Stimulated activated CD4-positive, alpha-beta T cell treated with anti-CD3 and anti-CD28 coated beads, Interleukin-4, amount 100 ng/mL, for 1 hour (primary cell): ENCODE measurements around the gene PALD1.

ENCODE experiments used
- DNase-seq: peaks from one replicate; pipeline ENCODE4 v3.0.0-alpha.2; 2020

PALD1 gene

DNA sequence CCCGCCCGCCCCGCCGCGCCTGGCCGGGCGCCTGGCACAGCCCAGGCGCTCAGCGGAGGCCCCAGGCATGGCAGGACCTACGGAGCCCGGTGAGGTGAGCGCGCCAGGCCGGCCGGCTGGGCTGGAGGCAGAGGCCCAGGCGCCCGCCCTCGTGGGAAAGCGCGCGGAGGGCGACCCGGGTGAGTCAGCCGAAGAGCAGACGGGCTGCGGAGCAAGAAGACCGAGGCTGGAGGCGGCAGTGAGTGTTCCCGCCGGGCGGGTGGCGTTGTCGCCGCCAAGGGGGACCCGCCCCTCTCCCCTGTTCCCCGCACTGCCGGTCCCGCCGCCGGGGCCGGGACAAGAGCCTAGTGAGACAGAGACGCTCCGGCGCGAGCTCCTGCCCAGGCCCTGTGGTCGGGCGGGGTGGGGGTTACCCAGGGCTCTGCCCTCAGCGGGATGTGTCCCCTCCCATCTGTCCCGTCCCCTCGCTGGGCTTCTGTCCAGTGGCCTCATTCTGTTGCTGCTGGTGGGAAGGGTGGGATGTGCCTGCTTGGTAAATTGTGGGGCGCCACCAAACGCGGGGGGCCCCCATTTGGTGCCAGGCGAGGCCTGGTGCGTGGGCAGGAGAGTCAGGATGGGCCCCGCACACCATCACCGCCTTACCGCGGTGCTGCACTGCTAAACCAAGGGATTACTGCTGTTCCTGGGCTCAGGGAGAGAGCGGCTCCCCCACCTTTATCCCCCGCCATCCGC is 20.1 kb upstream of the PALD1 start:
- peak; percentile 67 for DNase-seq

GRCh38 chr10:70459061-70459773 is 19.4 kb upstream of the PALD1 start:
- no peak for DNase-seq

DNA sequence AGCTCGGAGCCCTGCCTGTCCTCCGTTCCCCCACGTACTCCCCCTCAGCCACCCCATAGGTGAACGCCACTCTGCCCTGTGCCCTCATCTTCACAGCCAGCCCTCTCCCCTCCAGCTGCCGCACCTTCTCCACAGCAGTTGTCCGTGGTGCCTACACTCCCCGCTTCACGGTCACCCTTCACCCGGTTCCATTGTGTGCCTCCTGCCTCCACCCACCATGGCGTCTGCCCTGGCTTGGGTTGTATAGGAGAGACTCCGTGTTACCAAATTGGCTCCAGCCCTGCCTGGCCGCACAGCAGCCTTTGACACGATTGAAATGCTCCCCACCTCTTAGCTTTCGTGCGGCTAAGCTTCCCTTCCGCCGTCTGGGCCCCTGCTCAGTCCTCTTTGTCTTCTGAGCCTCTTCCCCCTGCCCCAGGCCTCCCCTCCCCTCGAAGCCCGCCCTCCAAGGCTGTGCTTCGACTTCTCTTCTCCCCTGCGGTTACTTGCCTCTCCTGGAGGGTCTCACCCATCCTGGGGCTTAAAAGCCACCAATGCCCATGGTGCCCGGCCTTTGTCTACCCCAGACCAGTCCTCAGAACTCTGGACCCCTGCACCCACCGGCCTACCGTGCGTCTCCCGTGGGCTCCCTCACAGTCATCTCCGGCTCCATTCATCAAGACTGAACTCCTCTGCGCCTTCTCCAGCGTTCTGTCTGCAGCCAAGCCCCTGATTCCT is 18.6 kb upstream of the PALD1 start:
- DNase-seq = no peak

GRCh38 chr10:70461397-70462348 is 16.9 kb upstream of the PALD1 start:
- peak; percentile 46 for DNase-seq

- DNase-seq = no peak
Observed at GRCh38 chr10:70462349-70462984, 16.1 kb upstream of the PALD1 start.

- DNase-seq = no peak
Observed at GRCh38 chr10:70465278-70465677, 13.3 kb upstream of the PALD1 start.

DNA sequence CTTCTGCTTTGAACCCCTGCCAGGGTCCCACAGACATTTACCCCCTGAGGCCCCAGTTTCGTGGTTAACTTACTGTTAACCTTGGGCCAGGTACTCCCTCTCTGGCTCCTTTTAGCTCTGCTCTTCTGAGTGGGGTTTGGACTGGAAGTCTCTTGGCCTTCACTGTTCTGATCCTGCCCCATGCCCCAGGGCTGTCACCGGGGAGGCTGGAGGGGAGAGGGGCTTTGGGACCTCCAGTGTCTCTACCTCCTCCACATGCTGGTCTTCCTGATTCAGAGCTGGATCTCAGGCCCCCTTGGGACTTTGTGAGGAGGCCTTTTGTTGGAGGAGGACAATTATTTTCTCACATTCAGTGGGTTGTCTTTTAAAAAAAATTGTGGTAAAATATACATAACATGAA is 12.7 kb upstream of the PALD1 start:
- DNase-seq = no peak

DNA sequence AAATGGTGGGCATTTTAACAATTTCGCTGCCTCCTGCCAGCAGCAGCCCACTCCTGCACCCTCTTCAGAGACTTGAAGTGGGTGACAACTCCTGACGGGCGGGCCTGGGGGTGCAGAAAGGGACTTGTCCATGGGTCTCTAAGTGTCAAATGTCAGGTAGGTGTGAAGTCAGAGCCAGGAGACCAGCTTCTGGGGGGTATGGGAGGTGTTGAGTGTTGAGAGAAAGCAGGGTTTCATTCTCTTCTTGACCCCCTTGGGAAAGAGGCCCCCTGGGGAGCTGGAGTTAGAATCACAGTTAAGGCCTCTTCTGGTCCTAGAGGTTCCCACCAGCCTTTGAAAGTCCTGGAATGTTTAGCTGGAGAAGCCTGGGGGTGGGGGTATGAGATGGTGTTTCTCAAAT is 11.6 kb upstream of the PALD1 start:
- DNase-seq = no peak

- DNase-seq = no peak
Observed at GRCh38 chr10:70472799-70473454, 5.6 kb upstream of the PALD1 start.

GRCh38 chr10:70474780-70475179 is 3.8 kb upstream of the PALD1 start:
- DNase-seq = no peak

- DNase-seq = no peak
Observed at GRCh38 chr10:70475661-70476060, 2.9 kb upstream of the PALD1 start.

- DNase-seq = no peak
Observed at GRCh38 chr10:70476249-70477035, 2.1 kb upstream of the PALD1 start.

GRCh38 chr10:70477661-70478162 is 855 bp upstream of the PALD1 start:
- peak; percentile 77 for DNase-seq

GRCh38 chr10:70479165-70479581 is 606 bp downstream of the PALD1 start:
- DNase-seq = no peak

GRCh38 chr10:70479626-70480238 is 1.2 kb downstream of the PALD1 start:
- no peak for DNase-seq

GRCh38 chr10:70480239-70480861 is 1.8 kb downstream of the PALD1 start:
- DNase-seq = peak; percentile 29

- no peak for DNase-seq
Observed at GRCh38 chr10:70481105-70481504, 2.5 kb downstream of the PALD1 start.

DNA sequence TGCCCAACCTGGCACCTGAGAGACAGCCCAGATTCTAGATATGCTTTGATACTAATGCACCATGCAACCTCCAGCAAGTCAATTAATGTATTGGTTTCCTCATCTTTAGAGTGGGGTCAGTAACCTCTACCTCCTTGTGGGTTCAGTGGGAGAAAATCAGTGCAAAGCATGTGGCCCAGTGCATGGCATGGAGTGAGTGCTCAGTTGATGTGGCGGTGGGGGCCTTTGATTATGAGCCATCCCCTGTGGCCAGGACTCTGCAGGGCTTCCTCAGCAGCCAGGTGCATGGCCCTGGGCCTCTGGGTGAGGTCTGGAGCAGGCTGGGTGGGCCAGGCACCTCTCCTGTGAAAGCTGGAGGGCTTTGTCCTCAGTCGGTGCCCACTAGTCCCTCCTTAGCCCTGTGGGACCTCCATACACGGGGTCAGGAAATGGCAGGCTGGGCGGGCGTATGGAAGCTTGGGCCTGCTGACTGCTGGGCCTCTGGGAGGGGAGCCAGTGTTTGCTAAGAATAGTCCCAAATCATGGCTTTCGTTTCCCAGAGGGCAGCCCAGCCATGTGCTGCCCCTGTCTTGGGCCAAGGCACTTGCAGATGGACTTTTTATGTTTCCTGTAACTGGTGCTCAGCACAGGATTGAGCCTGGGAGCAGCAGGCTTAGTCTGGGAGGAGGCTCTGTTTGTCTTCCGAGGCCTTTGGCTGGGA is 3.4 kb downstream of the PALD1 start:
- DNase-seq = no peak
